HG03520 (cell line): ENCODE data around the gene RNU2-63P.
"Not testable (repeated sequence)": the region's sequence is repeated elsewhere in the genome, so short reads cannot be mapped to it uniquely, and the experiment has no call there.

Experiments
- ATAC-seq: cut with Tn5 transposase; IDR thresholded peaks from one replicate; pipeline ENCODE4 v1.9.1; 2021; ENCODE audit warnings: mild to moderate bottlenecking, moderate library complexity; ENCODE audit not compliant: unreplicated experiment

The RNU2-63P gene

DNA sequence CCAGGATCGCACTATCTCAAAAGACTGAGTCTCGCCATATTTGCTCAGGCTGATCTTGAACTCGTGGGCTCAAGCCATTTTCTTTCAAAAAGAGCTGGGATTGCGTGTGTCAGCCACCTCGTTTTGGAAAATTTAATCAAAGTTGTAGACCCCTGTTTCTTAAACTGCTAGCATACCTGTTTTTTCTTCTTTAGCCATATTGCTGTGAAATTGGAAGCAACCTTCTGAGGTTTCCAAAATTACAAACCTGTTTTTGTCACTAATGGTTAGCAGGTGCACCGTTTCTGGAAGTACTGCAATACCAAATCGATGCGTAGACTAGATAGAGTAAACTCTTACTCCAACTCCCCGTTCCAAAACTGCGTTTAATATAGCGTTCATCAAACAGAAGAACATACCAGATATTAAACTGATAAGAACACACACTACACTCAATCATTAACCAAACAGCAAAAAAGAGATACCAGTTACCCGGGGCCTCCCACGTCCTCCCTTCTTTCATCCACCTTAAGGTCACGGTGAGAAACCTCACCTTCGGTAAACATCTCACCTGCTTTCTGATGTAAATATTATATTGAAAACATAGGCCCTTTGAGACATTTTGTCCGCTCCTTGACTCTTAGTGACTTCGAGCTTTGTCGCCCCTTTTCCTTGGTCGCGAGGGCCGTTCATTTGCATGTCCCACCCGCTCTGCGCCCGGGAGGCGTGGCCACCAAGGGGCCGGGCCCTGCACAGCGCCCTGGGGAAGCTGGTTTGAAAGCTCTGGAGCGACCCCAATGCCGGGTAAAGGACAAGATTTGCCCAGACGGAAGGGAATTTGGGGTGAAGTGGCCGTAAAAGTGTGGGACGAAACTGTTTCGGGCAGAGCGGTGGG lies at the start of gene RNU2-63P:
RNU2-63P (minus strand) TSS at position 462 of the 874 bp plus-strand sequence.
- ATAC-seq = peak; percentile 73

DNA sequence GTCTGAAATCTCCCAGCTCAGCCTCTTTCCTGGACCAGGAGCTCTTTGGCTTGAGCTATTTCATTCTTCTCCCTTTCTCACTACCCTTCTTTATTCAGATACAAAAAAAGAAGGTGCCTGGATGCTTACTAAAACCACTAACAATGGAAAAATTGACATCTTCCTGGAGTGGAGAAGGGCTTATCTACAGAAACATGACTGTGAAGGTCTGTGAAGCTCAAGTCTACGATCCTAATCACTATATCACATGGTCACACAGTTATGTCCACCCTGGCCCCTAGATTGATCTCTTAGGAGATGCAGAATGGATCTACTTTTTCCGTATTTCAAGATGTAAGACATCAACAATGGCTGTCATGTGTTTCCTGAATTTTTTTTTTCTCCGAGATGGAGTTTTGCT lies 44.9 kb upstream of the RNU2-63P start:
- ATAC-seq = no peak

DNA sequence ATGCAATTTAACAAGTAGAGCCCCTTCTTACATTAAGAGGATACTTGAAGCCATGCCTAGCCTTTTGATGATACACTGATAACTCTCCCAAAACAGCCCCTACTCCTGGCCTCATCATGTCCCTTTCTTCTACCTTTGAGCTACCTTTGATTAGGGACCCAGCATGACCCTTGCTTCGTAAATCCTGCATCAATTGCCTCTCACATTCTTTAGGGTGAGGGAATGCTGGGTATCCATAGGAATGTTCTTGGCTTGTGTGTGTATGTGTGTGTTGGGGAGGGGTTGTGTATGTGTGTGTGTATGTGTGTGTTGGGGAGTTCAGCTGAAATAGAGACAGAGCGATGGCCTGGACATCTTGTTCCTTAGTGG lies 44.5 kb upstream of the RNU2-63P start:
- no peak for ATAC-seq

DNA sequence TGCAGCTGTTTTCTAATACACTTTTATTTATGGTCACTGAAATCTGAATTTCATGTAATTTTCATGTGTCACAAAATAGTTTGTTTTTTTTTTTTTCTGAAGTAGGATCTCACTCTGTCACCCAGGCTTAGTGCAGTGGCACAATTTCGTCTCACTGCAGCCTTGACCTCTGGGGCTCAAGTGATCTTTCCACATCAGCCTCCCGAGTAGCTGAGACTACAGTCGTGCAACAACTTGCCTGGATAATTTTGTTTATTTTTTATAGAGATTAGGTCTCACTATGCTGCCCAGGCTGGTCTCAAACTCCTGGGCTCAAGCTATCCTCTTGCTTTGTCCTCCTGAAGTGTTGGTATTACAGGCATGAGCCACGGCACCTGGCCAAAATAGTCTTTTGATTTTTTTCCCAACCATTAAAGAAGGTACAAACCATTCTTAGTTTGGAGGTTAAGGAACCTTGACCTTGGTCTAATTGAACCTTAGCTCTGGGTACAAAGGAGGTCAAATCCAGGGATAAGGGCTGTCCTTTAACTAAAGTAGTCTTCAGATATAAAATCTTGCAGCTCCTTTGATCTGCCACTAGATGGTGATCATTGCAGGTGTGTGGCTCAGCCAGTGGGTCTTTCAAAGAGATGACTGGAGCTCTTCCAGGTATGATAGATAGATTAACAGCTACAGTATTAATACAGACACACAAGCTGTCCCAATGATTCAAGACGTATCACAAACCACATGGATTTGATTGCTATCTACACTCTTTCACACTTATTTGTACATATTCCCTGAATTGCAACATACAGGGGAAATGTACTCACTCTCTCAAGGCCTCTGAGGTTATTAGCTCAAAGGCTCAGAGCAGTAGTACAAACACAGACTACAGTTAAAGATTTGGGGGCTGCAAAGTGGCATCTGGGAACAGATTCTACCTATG lies 43.9 kb upstream of the RNU2-63P start:
- no peak for ATAC-seq

DNA sequence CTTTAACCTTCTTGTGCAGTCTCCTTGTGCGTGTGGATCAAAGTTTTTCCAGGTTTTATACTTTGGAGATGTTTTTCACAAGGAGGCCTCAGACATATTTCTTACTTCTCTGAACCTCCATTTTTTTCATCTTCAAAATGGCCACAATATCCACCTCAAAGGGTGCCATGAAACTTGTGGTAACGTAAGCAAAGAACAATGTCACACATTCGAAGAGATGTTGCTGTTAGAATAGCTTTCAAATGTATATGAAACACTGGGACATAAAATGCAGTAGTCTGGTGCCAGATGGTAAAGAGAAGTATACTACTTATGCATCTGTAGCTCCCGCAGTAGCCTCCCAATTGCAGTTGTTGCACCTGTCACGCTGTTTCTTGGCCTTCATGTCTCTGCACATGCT lies 41.8 kb upstream of the RNU2-63P start:
- ATAC-seq = no peak

DNA sequence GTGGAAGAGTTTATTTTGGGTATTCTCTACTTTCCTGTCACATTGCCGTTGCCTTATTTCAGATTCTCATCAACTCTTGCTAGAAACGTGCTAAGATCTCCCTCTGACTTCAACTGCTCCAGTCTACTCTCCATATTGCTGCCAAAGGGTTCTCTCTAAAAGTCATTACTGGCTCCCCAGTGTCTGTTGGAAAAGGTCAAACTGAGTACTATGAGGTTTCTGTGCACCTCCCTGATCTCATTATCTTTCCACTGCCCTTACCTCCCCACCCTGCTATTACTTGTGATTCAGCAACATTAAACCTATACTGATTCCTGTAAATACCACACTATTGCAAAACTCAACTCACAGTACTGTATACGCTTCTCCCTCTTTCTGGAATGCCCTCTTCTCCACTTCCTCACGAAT lies 41.1 kb upstream of the RNU2-63P start:
- no peak for ATAC-seq

DNA sequence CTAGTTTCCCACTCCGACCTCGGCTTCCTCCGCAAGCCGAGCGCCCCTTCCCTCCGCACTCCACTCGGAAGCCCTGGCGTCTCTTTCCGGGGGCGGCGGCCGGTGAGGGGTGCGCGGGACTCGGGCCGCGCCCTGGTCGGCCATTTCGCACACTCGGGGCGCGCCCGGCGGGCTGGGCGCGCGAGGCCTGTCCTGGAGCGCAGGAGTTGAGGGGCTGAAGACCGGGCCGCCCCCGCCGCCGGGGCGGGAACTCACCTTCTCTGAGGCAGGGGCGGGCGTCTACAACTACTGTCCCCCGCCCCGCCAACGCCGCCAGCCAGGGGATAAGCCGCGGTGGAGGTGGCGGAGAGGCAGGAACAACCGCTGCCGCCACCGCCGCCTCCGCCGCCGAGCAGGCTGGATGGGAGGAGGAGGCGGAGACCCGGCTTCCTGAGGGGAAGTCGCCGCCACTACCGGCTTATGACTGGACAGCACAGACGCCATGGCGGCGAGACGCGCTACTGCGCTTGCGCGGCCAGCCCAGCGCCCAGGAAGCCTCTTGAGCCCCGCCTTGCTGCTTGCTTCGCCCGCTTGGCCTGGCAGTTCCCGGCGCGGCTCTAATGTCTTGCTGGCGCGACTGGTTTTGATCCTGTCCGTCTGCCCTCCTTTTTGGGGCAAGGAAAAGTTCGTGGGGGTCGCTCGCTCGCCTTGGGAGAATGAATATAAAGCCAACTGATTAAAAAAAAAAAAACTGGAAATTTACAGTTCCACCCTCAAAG lies 39.2 kb upstream of the RNU2-63P start, which contains the start of gene KRCC1:
KRCC1 (minus strand) TSS at position 413 of the 758 bp plus-strand sequence. CDS start 27,220 bp downstream, outside the sequence.
- peak; percentile 93 for ATAC-seq

DNA sequence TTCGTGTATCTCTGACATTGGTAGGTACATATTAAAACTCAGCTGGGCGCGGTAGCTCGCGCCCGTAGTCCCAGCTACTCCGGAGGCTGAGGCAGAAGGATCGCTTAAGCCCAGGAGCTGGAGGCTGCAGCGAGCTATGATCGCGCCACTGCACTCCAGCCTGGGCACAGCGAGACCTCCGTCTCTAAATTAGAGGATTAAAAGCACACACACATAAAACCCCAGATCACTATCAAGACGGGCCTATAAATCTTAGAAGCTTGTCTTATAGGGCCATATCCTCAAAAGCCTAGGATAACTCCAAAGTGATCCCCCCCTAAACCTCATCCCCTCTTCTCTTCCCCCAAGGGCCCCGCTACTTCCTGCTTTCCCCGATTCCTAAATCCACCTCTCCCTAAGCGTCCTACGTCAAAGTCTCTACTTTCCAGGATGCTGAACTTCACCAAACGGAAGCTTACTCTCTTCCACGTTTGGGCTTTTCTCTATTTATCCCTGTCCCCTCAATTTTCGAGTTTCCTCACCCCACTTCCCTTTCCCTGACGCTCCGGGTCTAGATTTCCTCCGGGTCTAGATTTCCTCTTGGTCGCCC lies 38.5 kb upstream of the RNU2-63P start:
- ATAC-seq = no peak

DNA sequence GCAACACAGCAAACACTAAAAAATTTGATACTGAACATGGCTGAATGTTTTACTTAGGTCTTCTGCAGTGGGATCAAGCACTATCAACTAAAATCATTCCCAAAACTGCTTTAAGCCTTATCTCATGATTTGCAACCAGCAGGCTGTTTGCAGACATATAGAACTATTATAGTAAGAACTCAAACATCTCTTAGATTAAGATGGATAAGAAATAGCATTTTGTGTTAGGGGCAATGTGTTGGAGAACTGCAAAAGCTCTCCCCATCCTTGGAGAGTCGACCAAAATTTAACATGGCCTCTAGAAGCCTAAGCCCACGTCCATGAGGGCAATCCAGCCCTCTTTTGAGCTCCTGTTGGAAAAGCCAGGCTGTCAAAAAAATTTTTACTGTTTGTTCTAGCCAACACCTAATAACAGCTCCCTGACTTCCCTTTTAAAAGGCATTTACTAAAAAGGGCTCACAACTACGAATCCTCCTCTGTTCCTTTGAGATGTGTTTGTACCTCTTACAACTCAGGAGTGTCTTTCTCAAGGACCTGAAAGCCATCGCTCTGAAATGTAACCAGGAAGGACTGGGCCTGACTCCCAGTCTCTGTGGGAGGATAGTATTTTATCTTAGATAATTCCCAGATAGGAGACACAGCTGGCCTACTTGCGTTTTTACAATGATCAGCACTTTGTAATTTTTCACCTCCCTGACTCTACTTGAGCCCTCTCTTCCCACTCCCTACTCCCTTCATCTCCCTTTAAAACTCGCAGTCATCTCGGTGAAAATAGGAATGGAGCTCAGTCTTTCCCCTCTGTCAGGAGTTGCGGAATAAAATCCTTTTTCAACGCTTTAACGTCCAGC lies 37.8 kb upstream of the RNU2-63P start:
- ATAC-seq = no peak

DNA sequence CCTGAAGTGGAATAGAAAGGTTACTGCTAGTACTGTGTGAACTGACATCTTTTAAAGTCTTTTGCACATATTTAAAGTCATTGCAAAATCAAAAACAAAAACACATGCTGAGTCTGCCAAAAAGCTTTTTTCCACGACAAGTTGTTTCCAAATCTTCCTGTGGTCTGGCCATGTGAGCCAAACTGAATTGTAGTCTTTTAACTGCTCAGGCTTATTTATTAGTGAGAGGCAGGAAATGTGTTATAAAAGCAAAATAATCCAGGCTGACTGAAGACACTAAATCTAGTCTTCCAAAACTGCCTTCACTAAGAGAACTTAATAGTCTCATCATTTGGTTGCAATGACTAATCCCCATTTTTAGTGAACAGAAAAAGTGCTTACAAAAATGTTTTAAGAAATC lies 36.9 kb upstream of the RNU2-63P start:
- ATAC-seq = no peak

DNA sequence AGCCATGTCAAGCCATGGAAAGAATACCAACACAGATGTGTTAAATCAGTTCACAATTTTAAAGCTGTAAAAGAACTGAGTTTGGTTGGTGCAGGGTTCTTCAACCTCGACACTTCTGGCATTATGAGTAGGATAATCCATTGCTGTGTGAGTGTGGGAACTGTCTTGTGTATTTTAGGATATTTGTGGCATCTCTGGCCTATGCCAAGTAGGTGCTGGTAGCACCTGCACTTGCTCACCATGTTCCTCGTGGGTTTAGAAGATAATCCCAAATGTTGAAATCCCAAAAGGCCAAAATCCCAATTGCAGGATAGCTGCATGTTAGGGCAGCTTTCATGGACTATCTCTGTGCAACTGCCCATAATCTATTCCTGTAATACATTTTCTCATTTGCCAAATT lies 35.4 kb upstream of the RNU2-63P start:
- no peak for ATAC-seq

DNA sequence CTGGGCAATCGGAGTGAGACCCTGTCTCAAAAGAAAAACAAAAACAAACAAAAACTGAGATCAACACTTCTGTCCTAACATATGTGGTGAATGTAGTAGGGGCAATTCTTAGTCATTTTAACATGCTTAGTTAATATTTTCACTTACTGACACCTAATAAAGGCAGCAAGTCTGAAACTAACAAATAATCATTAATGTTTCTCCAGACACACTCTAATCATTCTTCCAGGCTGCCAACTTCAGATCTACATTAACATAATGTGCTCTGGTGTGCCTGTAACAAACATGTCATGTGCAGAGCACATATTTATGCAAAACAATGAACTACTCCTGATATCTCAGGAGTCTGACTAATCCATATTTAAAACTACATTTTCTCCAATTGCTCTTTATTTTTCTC lies 33.3 kb upstream of the RNU2-63P start:
- no peak for ATAC-seq

DNA sequence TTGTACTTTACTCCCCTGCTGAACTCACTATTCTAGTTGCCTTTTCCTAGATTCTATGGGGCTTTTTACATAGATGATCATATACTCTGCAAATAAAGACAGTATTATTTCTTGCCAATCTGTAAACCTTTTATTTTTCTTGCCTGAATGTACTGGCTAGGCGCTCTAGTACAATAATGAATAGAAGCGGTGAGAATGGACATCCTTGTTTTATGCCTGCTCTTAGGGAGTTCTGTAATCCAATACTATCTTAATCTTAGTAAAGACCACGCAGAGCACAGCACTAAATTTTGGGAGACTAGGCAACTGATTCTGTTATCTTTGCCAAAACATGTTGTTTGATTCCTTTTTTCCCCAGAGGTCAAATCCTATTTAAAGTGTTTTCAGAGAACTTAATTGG lies 32.2 kb upstream of the RNU2-63P start:
- ATAC-seq = no peak

DNA sequence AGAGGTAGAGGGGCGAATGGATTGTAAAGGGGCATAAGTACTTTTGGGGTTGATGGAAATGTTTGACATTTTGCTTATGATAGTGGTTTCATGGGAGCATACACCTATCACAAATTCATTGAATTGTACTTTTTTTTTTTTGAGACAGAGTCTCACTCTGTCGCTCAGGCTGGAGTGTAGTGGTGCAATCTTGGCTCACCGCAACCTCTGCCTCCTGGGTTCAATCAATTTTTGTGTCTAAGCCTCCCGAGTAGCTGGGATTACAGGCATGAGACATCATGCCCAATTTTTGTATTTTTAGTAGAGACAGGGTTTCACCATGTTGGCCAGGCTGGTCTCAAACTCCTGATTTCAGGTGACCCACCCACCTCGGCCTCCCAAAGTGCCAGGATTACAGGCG lies 29.2 kb upstream of the RNU2-63P start:
- ATAC-seq = not testable (repeated sequence)

DNA sequence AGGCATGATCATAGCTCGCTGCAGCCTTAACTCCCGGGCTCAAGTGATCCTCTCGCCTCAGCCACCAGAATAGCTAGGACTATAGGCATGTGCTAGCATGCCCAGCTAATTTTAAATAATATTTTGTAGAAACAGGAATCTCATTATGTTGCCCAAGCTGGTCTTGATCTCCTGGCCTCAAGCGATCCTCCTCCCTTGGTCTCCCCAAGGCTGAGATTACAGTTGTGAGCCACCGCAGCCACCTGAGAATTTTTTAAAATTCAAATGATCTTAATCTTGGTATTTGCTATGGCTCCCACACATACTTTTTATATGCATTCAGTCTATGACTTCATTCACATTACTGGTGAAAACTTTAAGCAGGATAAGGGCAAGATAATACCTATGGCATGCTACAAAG lies 26.1 kb upstream of the RNU2-63P start:
- ATAC-seq = no peak

DNA sequence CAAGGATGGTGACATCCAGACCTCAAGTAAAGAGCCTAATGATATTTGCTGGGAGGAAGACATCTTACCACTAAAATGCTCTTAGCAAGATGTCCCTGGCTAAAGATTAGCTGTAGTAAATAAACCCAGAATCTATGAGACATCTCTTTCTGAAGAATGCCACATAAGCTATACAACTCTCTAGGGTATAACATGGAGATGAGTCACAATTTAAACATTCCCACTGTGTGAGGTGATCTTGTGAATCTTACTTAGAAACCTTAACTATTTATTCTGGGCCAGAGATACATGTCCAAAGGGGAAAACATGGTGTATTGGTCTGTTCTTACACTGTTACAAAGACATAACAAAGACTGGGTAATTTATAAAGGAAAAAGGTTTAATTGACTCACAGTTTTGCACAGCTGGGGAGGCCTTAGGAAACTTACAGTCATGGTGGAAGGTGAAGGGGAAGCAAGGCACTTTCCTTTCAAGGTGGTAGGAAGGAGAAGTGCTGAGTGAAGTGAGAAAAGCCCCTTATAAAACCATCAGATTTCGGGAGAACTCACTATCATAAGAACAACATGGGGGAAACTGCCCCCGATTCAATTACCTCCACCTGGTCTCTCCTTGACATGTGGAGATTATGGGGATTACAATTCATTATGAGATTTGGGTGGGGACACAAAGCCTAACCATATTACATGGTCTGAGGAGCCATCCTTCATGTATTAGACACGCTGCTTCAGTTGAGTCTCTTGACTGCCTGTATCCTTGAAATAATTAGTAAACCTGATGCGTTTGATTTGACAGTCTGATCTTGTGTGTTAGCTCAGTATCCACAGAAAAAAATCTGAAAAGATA lies 22.1 kb upstream of the RNU2-63P start:
- no peak for ATAC-seq

DNA sequence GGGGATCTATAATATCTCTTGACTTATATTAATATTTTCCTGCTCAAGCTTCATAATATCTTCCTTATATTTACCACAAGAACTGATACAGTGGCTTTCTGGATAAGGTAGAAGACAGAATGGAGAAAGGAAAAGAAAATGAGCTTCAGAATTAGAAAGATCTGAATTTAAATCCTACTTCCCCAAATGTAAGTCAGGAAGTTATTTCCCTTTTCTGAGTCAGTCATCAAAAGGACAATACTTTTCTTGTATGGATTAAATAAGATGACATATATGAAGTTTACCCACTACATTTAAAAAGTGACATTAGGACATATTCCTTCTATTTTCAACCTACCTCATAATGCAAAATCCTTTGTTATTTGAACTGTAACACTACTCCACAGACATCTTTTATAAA lies 20.3 kb upstream of the RNU2-63P start:
- no peak for ATAC-seq

DNA sequence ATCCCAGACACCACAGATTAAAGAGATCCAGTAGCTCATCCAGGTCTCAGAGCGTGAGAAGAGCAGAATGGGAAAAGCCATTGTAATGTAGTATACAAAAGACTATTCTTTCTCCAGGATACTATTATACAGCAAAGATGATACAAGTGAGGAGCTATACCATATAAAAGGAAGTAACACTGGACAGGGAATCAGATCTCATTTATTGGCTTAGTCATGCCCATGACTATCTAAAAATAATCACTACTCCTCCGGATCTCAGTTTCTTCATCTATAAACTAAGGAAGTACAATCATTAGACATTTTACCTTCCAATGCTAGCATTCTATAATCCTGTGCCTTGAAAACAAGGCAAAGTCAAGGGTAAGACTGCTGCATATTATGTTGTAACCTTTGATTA lies 19.8 kb upstream of the RNU2-63P start:
- no peak for ATAC-seq
